GM18505 (cell line): ENCODE results near the gene AKT1.

Experiments
- ATAC-seq: cut with Tn5 transposase; IDR thresholded peaks from one replicate; pipeline ENCODE4 v1.9.1; 2021; ENCODE audit not compliant: unreplicated experiment
- POLR2A ChIP-seq: IDR thresholded peaks from 4 replicates; pipeline ENCODE4 v1.6.1; 2011; ENCODE audit warnings: borderline replicate concordance; ENCODE audit not compliant: insufficient read depth, insufficient read length; ENCODE audit errors: extremely low read depth

AKT1 gene

GRCh38 chr14:104798300-104799243, 3.0 kb upstream of the AKT1 start:
- ATAC-seq, result no peak
- TF ChIP-seq POLR2A, result no peak

- ATAC-seq, result no peak
- no peak for TF ChIP-seq POLR2A
Observed at GRCh38 chr14:104797115-104798044, 1.8 kb upstream of the AKT1 start.

- no peak for ATAC-seq
- no peak for TF ChIP-seq POLR2A
Observed at GRCh38 chr14:104796687-104797081, 1.1 kb upstream of the AKT1 start.

GRCh38 chr14:104795781-104796686, 486 bp upstream of the AKT1 start:
- peak; percentile 69 for TF ChIP-seq POLR2A
- ATAC-seq, result no peak

- TF ChIP-seq POLR2A, result no peak
- no peak for ATAC-seq
Observed at GRCh38 chr14:104794631-104794992, 936 bp downstream of the AKT1 start.

GRCh38 chr14:104794099-104794498, 1.4 kb downstream of the AKT1 start:
- TF ChIP-seq POLR2A, result no peak

GRCh38 chr14:104793703-104793959, 1.9 kb downstream of the AKT1 start:
- no peak for ATAC-seq
- no peak for TF ChIP-seq POLR2A

More at GRCh38 chr14:104794099-104794498, 1.4 kb downstream of the AKT1 start:
- no peak for ATAC-seq

GRCh38 chr14:104792945-104793702, 2.4 kb downstream of the AKT1 start:
- ATAC-seq, result no peak
- no peak for TF ChIP-seq POLR2A

- no peak for ATAC-seq
- TF ChIP-seq POLR2A, result no peak
Observed at GRCh38 chr14:104792101-104792884, 3.3 kb downstream of the AKT1 start.

- no peak for TF ChIP-seq POLR2A
Observed at GRCh38 chr14:104791425-104791824, 4.1 kb downstream of the AKT1 start.

GRCh38 chr14:104789752-104790743, 5.5 kb downstream of the AKT1 start:
- ATAC-seq, result no peak
- no peak for TF ChIP-seq POLR2A

More at GRCh38 chr14:104791425-104791824, 4.1 kb downstream of the AKT1 start:
- no peak for ATAC-seq
